GM12872 (cell line): Measurements from ENCODE around the gene THBS3.

ENCODE experiments used
- TF ChIP-seq, protein P1 (sequence below): IDR thresholded peaks from 3 replicates; pipeline ENCODE4 v1.5.1; 2011; ENCODE audit warnings: low read depth, mild to moderate bottlenecking, low read length, moderate library complexity; ENCODE audit not compliant: insufficient read depth

THBS3 gene

GRCh38 chr1:155200920-155201319, 6.8 kb downstream of the THBS3 start:
- TF ChIP-seq, protein P1, sequence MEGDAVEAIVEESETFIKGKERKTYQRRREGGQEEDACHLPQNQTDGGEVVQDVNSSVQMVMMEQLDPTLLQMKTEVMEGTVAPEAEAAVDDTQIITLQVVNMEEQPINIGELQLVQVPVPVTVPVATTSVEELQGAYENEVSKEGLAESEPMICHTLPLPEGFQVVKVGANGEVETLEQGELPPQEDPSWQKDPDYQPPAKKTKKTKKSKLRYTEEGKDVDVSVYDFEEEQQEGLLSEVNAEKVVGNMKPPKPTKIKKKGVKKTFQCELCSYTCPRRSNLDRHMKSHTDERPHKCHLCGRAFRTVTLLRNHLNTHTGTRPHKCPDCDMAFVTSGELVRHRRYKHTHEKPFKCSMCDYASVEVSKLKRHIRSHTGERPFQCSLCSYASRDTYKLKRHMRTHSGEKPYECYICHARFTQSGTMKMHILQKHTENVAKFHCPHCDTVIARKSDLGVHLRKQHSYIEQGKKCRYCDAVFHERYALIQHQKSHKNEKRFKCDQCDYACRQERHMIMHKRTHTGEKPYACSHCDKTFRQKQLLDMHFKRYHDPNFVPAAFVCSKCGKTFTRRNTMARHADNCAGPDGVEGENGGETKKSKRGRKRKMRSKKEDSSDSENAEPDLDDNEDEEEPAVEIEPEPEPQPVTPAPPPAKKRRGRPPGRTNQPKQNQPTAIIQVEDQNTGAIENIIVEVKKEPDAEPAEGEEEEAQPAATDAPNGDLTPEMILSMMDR: no peak

DNA sequence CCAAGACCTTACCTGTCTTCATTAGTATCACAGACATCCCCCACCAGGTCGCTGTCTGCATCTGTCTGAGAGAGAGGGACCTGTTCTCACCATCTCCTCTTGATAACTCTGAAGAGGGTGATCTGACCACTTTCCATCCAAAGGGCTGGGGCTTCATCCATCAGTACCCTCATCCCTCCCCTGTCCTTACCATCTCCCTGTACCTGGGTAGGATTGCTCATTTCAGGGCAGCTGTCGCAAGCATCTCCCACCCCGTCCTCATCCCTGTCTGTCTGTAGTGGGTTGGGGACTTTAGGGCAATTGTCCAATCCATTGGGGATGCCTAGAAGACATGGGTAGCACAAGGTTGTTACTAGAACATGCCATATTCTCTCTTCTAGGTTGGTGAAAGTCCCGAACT, 7.9 kb downstream of the THBS3 start:
- TF ChIP-seq, protein P1: no peak

GRCh38 chr1:155198547-155198906, 9.2 kb downstream of the THBS3 start:
- TF ChIP-seq, protein P1: no peak

DNA sequence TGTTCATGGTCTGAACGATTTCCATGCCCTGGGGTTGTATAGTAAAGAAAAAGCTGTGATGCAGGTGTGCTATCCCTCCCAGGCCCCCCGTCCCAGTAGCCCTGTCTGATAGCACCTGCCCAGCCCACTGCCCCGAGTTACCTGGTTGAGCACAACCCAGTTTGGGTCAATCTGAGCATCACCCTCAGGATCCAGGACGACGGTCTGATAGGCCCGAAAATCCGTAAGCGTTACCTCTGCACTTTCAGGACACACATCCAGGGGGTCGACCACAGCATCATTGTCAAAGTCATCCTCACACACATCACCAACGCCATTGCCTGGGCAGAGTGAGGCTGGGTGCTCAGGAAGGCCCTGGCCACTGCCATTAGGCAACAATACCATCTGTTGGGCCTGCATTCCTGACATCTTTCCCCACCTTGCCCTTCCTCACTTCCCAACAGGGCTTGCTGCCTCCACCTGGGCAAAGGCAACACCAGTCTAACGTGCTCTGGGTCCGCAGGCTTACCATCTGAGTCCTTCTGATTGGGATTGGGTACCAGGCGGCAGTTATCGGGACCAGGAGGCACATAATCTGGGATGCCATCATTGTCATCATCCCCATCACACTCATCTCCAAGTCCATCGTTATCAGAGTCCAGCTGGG, 9.7 kb downstream of the THBS3 start:
- TF ChIP-seq, protein P1: no peak

DNA sequence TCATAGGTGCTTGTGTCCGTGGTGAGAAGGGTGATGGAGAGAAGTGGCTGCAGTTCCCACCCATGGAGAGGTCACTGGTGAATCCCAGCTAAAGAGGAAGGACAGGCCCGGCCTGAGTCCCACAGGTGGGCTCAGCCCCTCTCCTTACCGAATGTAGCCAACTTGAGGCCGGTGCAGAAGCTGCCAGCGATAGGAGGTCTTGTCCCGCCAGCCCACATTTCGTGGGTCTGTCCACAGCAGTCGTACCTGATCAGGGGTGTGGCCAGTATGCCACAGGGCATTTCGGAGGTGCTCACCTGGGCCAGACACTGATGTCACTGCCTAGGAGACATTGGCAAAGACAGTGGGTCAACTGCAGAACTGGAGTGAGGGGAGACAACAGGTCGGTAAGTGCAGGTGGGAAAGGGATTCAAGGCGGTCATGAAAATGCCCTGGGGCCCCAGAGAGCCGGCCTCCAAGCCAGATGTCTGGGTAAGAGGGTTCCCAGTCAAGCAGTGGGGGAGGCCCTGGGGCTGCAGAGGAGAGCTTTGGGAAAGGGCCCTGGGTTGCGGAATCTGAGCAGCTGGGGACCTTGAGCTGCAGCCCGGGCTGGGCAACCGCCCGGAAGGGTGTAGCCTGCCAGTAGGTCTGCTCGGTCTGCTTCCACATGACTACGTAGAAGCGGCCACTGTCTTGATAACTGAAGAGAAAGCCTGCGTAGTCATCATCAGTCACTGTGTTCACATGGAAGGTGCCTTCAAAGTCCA, 10.6 kb downstream of the THBS3 start:
- TF ChIP-seq, protein P1: no peak

- TF ChIP-seq, protein P1: no peak
These were observed 11.4 kb downstream of the THBS3 start for GRCh38 chr1:155196103-155196892.
